ENCODE results near the gene RAPGEF3. TPM values are rescaled to one million over a fixed set of nuclear protein-coding genes. Genes with fewer than 3 reads are reported as not detected.
A peak's percentile ranks its signal among the peaks of the same experiment; 100 is the strongest.

Gene RAPGEF3
- total and polyA plus RNA-seq, 9 of the 15 experiments (the other 6 are each of a cell fraction or from before 2014, with no cell fraction given), result 0.03 to 0.78 (median 0.37) TPM; not detected in 1

GRCh38 chr12:47698631-47699030, 60.0 kb downstream of the RAPGEF3 start:
- intact Hi-C loops (cut with micrococcal nuclease), result no loop called here
- H3K9me1 ChIP-seq (ENCODE audit: control insufficient read depth, insufficient read depth, low read length), result no peaks in the 10 kb centered on the region
- H2AFZ ChIP-seq (ENCODE audit: low read depth, low read length), result no peak overlapping the region
- H3K27me3 ChIP-seq (ENCODE audit: control insufficient read depth in 2 of 2, insufficient read depth in 2 of 2, low read length in 2 of 2), result no peaks in the 10 kb centered on the region
- no peak overlapping the region for H3K27ac ChIP-seq (ENCODE audit: extremely low read depth, low read depth, low read length)
- H3K9ac ChIP-seq (ENCODE audit: insufficient read depth in 1 of 2, low read depth in 2 of 2, low read length in 2 of 2), result no peak overlapping the region
- no peak overlapping the region for H3K4me3 ChIP-seq
- BruUV-seq (replicated peaks), result no TSS peak
- H3K4me1 ChIP-seq (replicated peaks in 1 of 2; ENCODE audit: control insufficient read depth in 2 of 2, insufficient read depth in 2 of 2, low read length in 2 of 2), result no peaks in the 10 kb centered on the region; a peak in 1 of 5 replicates
- no peak overlapping the region for H3K4me2 ChIP-seq (ENCODE audit: insufficient read depth, low read length)
- H3K9me3 ChIP-seq (replicated peaks; ENCODE audit: control insufficient read depth, insufficient read depth, low read depth, low read length), result no peaks in the 10 kb centered on the region
- no peak for ATAC-seq
- H3K79me2 ChIP-seq (ENCODE audit: control insufficient read depth, insufficient read depth, low read length), result peaks cover 36% of the 10 kb centered on the region
- POLR2A ChIA-PET, result interaction anchor here (0.6 to 1.0 kb wide), 3 partner anchors 9 to 47 kb away, joined by 3 read pairs; no protein-coding TSS in a partner anchor
- TF ChIP-seq THRAP3 (IDR thresholded peaks at IDR 0.05; ENCODE audit: borderline replicate concordance), result no peak
- TF ChIP-seq TRIM25 (IDR thresholded peaks at IDR 0.05; ENCODE audit: borderline replicate concordance), result no peak
- peak; percentile 16; the same call in 1 of the 2 replicates for TF ChIP-seq NFIX (CRISPR knock-in tag; IDR thresholded peaks at IDR 0.05; ENCODE audit: low read depth)
- no peak for TF ChIP-seq BRF2 (IDR thresholded peaks at IDR 0.05; ENCODE audit: borderline replicate concordance, insufficient read depth, insufficient read length)
- TF ChIP-seq ZNF707 (CRISPR knock-in tag; conservative IDR thresholded peaks at IDR 0.05), result peak; percentile 48; the same call in 1 of the 2 replicates
- TF ChIP-seq ZNF408 (CRISPR knock-in tag; IDR thresholded peaks at IDR 0.05; ENCODE audit: low read depth), result peak; percentile 85; the same call in 1 of the 2 replicates
- TF ChIP-seq ZNF277 (CRISPR knock-in tag; IDR thresholded peaks at IDR 0.05; ENCODE audit: borderline replicate concordance), result peak; percentile 90
- DNase-seq (ENCODE audit: extremely low read depth in 1 of 4, low spot score in 3 of 4), result no peak
- peaks cover 84% of the 10 kb centered on the region for H3K36me3 ChIP-seq (ENCODE audit: control insufficient read depth, insufficient read depth, low read length)
- CTCF ChIA-PET (ENCODE audit: low intra/inter-chr PET ratio), result no interaction called here
- no peak for FAIRE-seq
- 91% methylated on average over 7 of the region's 7 CpGs for WGBS (ENCODE audit: insufficient coverage, low coverage, missing lambda C conversion rate)
- in situ Hi-C loops (cut with MboI), result no loop called here
- no peaks in the 10 kb centered on the region for H4K20me1 ChIP-seq (replicated peaks; ENCODE audit: control insufficient read depth, insufficient read depth, low read length)
